GM12878 (cell line): ENCODE data around the gene ZNF57. TPM values are rescaled to one million over a fixed set of nuclear protein-coding genes. Genes with fewer than 3 reads are reported as not detected.

Experiments
- BACH1 ChIP-seq: fragments of 450-650 bp; IDR thresholded peaks from 2 replicates; pipeline ENCODE4 v1.6.1; 2017; ENCODE audit warnings: mild to moderate bottlenecking, borderline replicate concordance
- CREB1 ChIP-seq: IDR thresholded peaks from 2 replicates; pipeline ENCODE4 v1.6.1; 2012; ENCODE audit warnings: low read depth, mild to moderate bottlenecking, inconsistent platforms
- DPF2 ChIP-seq: fragments of 450-650 bp; IDR thresholded peaks from 2 replicates; pipeline ENCODE4 v1.6.1; 2017; ENCODE audit warnings: mild to moderate bottlenecking
- EGR1 ChIP-seq, 2 experiments: IDR thresholded peaks; 1 replicate in 1 of 2; 2 replicates in 1 of 2; pipeline ENCODE4 v1.6.1; 2011 to 2012; ENCODE audit warnings: low read depth in 2 of 2, low read length in 2 of 2, borderline replicate concordance in 1 of 2, mild to moderate bottlenecking in 1 of 2, moderate library complexity in 1 of 2
- EP300 ChIP-seq, 2 experiments: fragments of 150-350 bp in 1 of 2; IDR thresholded peaks; 2 replicates each; pipeline ENCODE4 v1.6.1; 2011 to 2012; ENCODE audit warnings: low read depth in 2 of 2, low read length in 2 of 2, borderline replicate concordance in 1 of 2, improper control_type of control experiment in 1 of 2, inconsistent platforms in 1 of 2; ENCODE audit not compliant: control insufficient read depth in 1 of 2
- IKZF1 ChIP-seq: fragments of 450-650 bp; conservative IDR thresholded peaks from 2 replicates; pipeline ENCODE4 v1.6.1; 2017; ENCODE audit warnings: antibody characterized with exemption, mild to moderate bottlenecking
- JUNB ChIP-seq: IDR thresholded peaks from 2 replicates; pipeline ENCODE4 v1.6.1; 2016; ENCODE audit warnings: antibody characterized with exemption, mild to moderate bottlenecking
- JUND ChIP-seq: IDR thresholded peaks from 2 replicates; pipeline ENCODE4 v1.6.1; 2012; ENCODE audit warnings: low read depth, mild to moderate bottlenecking, low read length, improper control_type of control experiment, moderate library complexity
- MEF2B ChIP-seq: fragments of 450-650 bp; IDR thresholded peaks from 2 replicates; pipeline ENCODE4 v1.6.1; 2018; ENCODE audit warnings: mild to moderate bottlenecking, moderate library complexity; ENCODE audit not compliant: partially characterized antibody, poor library complexity, severe bottlenecking
- SMC3 ChIP-seq: IDR thresholded peaks from 2 replicates; pipeline ENCODE4 v1.6.1; 2011; ENCODE audit warnings: low read length, improper control_type of control experiment, borderline replicate concordance
- TCF7 ChIP-seq: IDR thresholded peaks from 2 replicates; pipeline ENCODE4 v1.6.1; 2014; ENCODE audit warnings: antibody characterized with exemption, borderline replicate concordance
- ZNF24 ChIP-seq: fragments of 450-650 bp; IDR thresholded peaks from 2 replicates; pipeline ENCODE4 v1.6.1; 2017; ENCODE audit warnings: antibody characterized with exemption, mild to moderate bottlenecking
- ZNF622 ChIP-seq: fragments of 450-650 bp; IDR thresholded peaks from 2 replicates; pipeline ENCODE4 v1.6.1; 2017; ENCODE audit warnings: mild to moderate bottlenecking, inconsistent platforms
- ZSCAN29 ChIP-seq: fragments of 450-650 bp; IDR thresholded peaks from 2 replicates; pipeline ENCODE4 v1.6.1; 2017; ENCODE audit warnings: mild to moderate bottlenecking, moderate library complexity
- polyA plus RNA-seq, 11 experiments: library from polyadenylated mRNA; depleted of rRNA in 4 of 11; unstranded in 6 of 11; stranded (reverse) in 5 of 11; fragments of >200 nt; fragmentation: Nextera tagmentation in 4 of 11; fragmentation: Illumina TruSeq in 1 of 11; extraction: Ambion mirVana in 4 of 11; extraction: Trizol in 1 of 11; gene quantifications; 1 replicate in 1 of 11; 2 replicates in 10 of 11; pipeline versions ENCODE4 v1.2.1 to v1.2.3, GENCODE V29; 2011 to 2016; ENCODE audit warnings: inconsistent platforms in 2 of 11, missing spikeins in 2 of 11, low read depth in 1 of 11
- total RNA-seq, 4 experiments: library from RNA; depleted of rRNA in 3 of 4; stranded (reverse); fragments of >200 nt in 3 of 4; fragmentation: Illumina TruSeq in 1 of 4; extraction: Trizol in 1 of 4; gene quantifications; 2 replicates each; pipeline versions ENCODE4 v1.2.1 to v1.2.3, GENCODE V29; 2013 to 2021
- TF ChIP-seq, protein P1 (sequence below): fragments of 450-650 bp; formaldehyde crosslinking; IDR thresholded peaks from 2 replicates; pipeline ENCODE4 v1.5.0; 2022; ENCODE audit warnings: mild to moderate bottlenecking, missing genetic modification characterization
- TF ChIP-seq, protein P2 (sequence below): fragments of 450-650 bp; IDR thresholded peaks from 2 replicates; pipeline ENCODE4 v1.6.1; 2016; ENCODE audit warnings: mild to moderate bottlenecking
- TF ChIP-seq, protein P3 (sequence below): fragments of 450-650 bp; IDR thresholded peaks from 2 replicates; pipeline ENCODE4 v1.6.1; 2017; ENCODE audit warnings: mild to moderate bottlenecking, moderate library complexity
- TF ChIP-seq, protein P4 (sequence below): IDR thresholded peaks from 2 replicates; pipeline ENCODE4 v1.6.1; 2012; ENCODE audit warnings: low read depth, low read length, improper control_type of control experiment
- TF ChIP-seq, protein P5 (sequence below): fragments of 450-650 bp; IDR thresholded peaks from 2 replicates; pipeline ENCODE4 v1.6.1; 2017; ENCODE audit warnings: mild to moderate bottlenecking, low read depth, inconsistent platforms; ENCODE audit not compliant: poor library complexity, severe bottlenecking

Gene ZNF57
- total and polyA plus RNA-seq, 10 of the 15 experiments (the other 5 are each of a cell fraction or from before 2014, with no cell fraction given): 2.7 to 8.9 (median 5.8) TPM

DNA sequence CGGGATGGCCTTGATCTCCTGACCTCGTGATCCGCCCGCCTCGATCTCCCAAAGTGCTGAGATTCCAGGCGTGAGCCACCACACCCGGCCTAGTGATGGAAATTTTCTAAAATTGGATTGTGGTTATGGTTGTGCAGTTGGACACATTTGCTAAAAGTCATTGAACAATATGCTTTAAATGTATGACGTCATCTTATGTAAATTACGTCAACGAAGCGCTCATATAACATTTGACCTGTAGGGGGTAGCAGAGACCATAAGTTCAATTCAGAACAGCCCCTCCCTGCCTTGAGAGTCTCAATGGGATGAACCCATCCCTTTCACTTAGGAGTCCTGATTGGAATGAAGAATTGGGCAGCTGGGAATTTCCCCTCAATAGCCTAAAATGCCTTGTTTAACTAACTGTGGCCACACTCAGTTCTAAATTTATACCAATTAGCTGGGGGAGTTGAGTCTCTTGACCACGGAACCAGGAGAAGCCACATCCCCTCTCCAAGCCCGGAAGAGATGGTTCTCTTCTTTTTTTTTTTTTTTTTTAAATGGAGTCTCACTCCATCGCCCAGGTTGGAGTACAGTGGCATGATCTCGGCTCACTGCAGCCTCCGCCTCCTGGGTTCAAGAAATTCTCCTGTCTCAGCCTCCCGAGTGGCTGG is 61.4 kb downstream of the ZNF57 start (continued):
- TF ChIP-seq, protein P1, sequence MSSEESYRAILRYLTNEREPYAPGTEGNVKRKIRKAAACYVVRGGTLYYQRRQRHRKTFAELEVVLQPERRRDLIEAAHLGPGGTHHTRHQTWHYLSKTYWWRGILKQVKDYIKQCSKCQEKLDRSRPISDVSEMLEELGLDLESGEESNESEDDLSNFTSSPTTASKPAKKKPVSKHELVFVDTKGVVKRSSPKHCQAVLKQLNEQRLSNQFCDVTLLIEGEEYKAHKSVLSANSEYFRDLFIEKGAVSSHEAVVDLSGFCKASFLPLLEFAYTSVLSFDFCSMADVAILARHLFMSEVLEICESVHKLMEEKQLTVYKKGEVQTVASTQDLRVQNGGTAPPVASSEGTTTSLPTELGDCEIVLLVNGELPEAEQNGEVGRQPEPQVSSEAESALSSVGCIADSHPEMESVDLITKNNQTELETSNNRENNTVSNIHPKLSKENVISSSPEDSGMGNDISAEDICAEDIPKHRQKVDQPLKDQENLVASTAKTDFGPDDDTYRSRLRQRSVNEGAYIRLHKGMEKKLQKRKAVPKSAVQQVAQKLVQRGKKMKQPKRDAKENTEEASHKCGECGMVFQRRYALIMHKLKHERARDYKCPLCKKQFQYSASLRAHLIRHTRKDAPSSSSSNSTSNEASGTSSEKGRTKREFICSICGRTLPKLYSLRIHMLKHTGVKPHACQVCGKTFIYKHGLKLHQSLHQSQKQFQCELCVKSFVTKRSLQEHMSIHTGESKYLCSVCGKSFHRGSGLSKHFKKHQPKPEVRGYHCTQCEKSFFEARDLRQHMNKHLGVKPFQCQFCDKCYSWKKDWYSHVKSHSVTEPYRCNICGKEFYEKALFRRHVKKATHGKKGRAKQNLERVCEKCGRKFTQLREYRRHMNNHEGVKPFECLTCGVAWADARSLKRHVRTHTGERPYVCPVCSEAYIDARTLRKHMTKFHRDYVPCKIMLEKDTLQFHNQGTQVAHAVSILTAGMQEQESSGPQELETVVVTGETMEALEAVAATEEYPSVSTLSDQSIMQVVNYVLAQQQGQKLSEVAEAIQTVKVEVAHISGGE (CRISPR knock-in tag): peak; percentile 50; the same call in 1 of the 2 replicates
- no peak for TF ChIP-seq EGR1 (IDR thresholded peaks at IDR 0.05; ENCODE audit: borderline replicate concordance in 1 of 2, low read depth in 2 of 2, low read length in 2 of 2)
- TF ChIP-seq, protein P2, sequence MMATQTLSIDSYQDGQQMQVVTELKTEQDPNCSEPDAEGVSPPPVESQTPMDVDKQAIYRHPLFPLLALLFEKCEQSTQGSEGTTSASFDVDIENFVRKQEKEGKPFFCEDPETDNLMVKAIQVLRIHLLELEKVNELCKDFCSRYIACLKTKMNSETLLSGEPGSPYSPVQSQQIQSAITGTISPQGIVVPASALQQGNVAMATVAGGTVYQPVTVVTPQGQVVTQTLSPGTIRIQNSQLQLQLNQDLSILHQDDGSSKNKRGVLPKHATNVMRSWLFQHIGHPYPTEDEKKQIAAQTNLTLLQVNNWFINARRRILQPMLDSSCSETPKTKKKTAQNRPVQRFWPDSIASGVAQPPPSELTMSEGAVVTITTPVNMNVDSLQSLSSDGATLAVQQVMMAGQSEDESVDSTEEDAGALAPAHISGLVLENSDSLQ: no peak
- TF ChIP-seq EP300 (IDR thresholded peaks at IDR 0.05; ENCODE audit: borderline replicate concordance in 1 of 2, control insufficient read depth in 1 of 2, low read depth in 2 of 2, low read length in 2 of 2): no peak
- peak; percentile 2 for TF ChIP-seq MEF2B
- TF ChIP-seq, protein P3, sequence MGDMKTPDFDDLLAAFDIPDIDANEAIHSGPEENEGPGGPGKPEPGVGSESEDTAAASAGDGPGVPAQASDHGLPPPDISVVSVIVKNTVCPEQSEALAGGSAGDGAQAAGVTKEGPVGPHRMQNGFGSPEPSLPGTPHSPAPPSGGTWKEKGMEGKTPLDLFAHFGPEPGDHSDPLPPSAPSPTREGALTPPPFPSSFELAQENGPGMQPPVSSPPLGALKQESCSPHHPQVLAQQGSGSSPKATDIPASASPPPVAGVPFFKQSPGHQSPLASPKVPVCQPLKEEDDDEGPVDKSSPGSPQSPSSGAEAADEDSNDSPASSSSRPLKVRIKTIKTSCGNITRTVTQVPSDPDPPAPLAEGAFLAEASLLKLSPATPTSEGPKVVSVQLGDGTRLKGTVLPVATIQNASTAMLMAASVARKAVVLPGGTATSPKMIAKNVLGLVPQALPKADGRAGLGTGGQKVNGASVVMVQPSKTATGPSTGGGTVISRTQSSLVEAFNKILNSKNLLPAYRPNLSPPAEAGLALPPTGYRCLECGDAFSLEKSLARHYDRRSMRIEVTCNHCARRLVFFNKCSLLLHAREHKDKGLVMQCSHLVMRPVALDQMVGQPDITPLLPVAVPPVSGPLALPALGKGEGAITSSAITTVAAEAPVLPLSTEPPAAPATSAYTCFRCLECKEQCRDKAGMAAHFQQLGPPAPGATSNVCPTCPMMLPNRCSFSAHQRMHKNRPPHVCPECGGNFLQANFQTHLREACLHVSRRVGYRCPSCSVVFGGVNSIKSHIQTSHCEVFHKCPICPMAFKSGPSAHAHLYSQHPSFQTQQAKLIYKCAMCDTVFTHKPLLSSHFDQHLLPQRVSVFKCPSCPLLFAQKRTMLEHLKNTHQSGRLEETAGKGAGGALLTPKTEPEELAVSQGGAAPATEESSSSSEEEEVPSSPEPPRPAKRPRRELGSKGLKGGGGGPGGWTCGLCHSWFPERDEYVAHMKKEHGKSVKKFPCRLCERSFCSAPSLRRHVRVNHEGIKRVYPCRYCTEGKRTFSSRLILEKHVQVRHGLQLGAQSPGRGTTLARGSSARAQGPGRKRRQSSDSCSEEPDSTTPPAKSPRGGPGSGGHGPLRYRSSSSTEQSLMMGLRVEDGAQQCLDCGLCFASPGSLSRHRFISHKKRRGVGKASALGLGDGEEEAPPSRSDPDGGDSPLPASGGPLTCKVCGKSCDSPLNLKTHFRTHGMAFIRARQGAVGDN: no peak
- TF ChIP-seq, protein P4, sequence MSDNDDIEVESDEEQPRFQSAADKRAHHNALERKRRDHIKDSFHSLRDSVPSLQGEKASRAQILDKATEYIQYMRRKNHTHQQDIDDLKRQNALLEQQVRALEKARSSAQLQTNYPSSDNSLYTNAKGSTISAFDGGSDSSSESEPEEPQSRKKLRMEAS: no peak
- TF ChIP-seq CREB1: peak; percentile 98
- TF ChIP-seq ZNF24: 0 out of 2 replicates have a peak, but pooled peaks have one; percentile 27
- TF ChIP-seq TCF7: no peak
- TF ChIP-seq SMC3: peak; percentile 70; the same call in 1 of the 2 replicates
- 0 out of 2 replicates have a peak, but pooled peaks have one; percentile 33 for TF ChIP-seq BACH1
- TF ChIP-seq JUNB: peak; percentile 47; the same call in 1 of the 2 replicates
- TF ChIP-seq JUND: peak; percentile 98
- no peak for TF ChIP-seq ZNF622
- TF ChIP-seq ZSCAN29: 0 out of 2 replicates have a peak, but pooled peaks have one; percentile 50
- TF ChIP-seq, protein P5, sequence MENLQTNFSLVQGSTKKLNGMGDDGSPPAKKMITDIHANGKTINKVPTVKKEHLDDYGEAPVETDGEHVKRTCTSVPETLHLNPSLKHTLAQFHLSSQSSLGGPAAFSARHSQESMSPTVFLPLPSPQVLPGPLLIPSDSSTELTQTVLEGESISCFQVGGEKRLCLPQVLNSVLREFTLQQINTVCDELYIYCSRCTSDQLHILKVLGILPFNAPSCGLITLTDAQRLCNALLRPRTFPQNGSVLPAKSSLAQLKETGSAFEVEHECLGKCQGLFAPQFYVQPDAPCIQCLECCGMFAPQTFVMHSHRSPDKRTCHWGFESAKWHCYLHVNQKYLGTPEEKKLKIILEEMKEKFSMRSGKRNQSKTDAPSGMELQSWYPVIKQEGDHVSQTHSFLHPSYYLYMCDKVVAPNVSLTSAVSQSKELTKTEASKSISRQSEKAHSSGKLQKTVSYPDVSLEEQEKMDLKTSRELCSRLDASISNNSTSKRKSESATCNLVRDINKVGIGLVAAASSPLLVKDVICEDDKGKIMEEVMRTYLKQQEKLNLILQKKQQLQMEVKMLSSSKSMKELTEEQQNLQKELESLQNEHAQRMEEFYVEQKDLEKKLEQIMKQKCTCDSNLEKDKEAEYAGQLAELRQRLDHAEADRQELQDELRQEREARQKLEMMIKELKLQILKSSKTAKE: peak; percentile 71
- TF ChIP-seq DPF2: peak; percentile 66
- peak; percentile 65 for TF ChIP-seq IKZF1
